GM11168 (cell line): Measurements from ENCODE around the gene SLC28A2.
"Not testable (repeated sequence)": the region's sequence is repeated elsewhere in the genome, so short reads cannot be mapped to it uniquely, and the experiment has no call there.

Source experiments
- in situ Hi-C: fragments of 300-500 bp; cut with MboI; formaldehyde crosslinking; loops from one replicate; pipeline ENCODE4 v1.12.0; 2022; ENCODE audit warnings: low sequenced_read_pairs; ENCODE audit not compliant: unreplicated experiment

Gene SLC28A2, protein sequence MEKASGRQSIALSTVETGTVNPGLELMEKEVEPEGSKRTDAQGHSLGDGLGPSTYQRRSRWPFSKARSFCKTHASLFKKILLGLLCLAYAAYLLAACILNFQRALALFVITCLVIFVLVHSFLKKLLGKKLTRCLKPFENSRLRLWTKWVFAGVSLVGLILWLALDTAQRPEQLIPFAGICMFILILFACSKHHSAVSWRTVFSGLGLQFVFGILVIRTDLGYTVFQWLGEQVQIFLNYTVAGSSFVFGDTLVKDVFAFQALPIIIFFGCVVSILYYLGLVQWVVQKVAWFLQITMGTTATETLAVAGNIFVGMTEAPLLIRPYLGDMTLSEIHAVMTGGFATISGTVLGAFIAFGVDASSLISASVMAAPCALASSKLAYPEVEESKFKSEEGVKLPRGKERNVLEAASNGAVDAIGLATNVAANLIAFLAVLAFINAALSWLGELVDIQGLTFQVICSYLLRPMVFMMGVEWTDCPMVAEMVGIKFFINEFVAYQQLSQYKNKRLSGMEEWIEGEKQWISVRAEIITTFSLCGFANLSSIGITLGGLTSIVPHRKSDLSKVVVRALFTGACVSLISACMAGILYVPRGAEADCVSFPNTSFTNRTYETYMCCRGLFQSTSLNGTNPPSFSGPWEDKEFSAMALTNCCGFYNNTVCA

DNA sequence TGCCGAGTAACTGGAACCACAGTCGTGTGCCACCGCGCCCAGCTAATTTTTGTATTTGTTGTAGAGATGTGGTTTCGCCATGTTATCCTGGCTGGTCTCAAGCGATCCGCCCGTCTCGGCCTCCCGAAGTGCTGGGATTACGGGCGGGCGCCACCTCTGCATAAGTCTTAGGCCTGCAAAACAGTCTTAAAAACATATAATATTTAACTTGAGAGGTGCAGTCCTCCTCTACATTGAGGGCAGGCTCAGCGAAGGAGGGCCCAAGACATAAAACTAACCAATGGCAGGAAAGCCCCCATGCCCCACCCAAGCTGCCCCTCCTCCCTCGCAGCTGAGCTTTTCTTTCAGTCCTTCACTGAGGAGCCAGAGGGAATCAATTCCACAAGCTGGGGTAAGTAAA is at the start of gene SLC28A2:
Gene SLC28A2 (plus strand): TSS at position 347 of the 400 bp plus-strand sequence. CDS start 982 bp downstream, outside the sequence.
- in situ Hi-C loops = no loop called here

DNA sequence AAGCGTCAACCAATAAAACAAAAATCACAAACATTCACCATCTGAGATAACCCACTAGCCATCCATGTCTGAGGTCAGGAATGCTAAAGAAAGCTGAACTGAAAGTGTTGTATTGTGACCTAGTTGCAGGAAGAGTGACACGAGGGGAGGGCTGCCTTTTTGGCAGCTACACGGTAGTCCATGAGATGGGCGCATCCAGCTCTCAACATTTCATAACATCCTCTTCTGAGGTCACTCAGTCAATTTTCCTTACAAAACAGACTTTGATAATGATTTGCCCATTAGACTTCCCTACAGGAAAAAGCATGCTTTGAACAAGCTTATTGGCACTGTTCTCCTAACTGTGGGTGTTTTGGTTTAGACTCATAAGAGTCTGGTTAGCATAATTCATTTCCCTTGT is 48.9 kb upstream of the SLC28A2 start:
- in situ Hi-C loops = no loop called here

DNA sequence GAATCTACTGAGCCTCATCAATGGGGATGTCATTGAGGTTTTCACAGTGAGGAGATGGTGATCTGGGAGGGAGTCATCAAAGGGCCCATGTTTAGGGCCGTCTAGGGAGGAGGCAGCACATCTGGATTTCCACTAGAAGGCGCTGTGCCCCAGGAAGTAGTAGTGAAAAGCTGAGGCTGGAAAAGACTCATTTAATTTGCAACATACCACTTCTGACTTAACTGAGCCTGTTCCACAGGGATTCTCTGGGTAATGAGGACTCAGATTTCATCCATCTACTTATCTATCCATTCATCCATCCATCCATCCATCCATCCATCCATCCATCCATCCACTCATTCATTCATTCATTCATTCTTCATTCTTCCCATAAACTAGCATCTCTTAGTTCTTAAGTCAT is 46.8 kb upstream of the SLC28A2 start:
- in situ Hi-C loops = loop anchor here (5.0 kb wide), 1 partner anchor 187 kb away; no protein-coding TSS in a partner anchor

DNA sequence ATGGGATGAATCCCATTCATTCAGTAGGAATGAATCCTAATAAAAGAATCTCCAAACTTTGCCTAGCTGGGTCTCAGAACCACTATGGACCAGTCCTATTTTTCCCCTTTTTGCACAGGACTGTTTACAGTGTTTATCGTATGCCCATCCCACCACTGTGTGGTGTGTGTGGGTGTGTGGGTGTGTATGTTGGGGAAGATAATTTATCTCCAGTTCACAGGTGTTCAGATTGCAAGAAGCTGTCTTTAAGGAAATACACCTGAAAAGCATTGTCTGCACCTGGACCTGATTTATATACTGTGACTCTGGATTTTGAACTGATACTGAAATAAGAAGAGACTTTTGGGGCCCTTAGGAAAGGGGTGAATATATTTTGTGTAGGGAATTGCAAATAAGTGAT is 39.5 kb upstream of the SLC28A2 start:
- in situ Hi-C loops = no loop called here

DNA sequence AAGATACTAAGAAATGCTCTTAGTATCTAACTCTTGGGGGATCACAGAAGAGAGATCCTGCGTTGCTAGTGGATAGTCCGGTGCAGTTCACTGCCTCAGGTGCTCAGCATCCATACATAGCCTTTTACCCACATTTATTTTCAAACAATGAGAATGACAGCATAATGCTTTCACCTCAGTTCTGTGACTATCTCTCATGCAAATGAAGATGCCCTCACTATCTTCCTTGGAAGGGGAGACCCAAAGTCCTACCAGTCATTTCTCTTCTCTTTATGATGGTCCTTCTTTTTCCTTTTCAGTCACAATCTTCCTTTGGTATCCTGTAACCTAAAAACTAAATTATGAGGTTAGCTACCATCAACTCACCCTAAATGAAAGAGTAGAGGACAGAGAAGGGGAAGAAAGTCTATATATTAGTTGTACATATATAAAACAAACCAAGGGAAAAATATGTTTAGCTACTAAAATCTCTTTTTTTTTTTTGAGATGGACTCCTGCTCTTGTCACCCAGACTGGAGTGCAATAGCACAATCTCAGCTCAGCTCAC is 30.9 kb upstream of the SLC28A2 start:
- in situ Hi-C loops = no loop called here

DNA sequence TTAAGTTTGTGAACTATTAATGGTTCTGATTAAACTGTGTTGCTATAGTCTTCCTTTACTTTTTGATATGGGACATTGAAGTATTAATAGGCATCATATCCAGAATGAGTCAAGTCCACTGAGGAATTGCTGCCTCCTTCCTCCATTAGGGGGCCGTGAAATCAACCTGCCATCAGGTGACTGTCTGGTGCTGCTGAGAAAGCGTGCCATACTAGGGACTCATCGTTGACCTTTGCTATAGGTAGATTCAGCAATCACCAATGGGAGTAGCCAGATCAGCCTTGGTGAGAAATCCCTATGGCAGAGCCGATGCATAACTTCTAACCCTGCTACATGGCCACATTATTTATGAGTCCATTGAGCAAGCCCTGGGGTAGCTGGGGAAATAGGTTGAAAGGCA is 30.1 kb upstream of the SLC28A2 start:
- in situ Hi-C loops = no loop called here

DNA sequence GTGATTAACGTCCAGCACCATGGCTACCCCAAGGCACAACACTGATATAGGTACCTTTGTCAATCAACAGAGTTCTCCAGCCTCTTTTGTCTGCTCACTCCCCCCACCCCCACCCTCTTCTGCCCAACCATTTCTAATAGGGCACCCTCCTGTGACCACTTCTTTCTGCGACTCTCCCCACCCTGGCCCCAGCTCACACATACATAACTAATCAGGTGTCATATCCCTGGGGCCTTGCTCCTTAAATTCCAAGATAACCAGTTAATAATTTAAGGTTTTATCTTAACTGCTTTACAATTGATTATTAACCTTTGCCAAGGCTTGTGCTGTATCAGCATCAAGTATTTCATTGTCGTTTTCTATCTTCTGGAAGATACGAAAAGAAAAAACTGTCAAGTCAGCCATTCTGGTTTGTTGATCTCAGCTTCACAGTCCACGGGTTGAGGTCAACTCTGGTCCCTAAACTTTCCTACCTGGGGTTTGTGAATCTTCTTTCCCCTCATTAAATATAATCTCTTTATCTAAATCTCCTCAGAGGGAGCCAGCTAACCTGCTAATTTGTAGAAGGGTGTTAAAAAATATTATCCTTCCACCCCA is 27.3 kb upstream of the SLC28A2 start:
- in situ Hi-C loops = no loop called here

DNA sequence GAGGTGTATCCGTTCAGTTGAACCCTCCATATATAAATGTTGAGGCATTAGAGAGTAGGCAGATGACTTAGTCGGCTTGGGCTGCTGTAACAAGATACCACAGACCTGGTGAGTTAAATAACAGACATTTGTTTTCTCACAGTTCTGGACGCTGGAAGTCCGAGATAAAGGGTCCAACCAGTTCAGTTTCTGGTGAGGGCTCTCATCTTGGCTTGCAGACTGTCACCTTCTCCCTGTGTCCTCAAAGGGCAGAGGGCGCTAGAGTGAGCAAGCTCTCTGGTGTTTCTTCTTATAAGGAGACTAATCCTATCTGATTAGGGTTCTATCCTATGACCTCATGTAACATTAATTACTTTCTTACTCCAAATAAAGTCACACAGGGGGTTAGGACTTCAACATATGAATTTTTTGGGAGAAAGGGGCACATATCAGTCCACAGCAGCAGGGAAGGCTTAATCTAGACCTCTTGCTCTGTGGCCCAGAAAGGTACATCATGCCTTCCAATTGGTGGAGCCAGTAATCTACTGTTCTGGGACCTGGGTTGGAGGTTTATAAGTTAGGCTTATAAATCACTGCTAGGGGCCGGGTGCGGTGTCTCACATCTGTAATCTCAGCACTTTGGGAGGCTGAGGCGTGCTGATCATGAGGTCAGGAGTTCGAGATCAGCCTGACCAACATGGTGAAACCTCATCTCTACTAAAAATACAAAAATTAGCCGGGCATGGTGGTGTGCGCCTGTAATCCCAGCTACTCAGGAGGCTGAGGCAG is 26.3 kb upstream of the SLC28A2 start:
- in situ Hi-C loops = no loop called here

DNA sequence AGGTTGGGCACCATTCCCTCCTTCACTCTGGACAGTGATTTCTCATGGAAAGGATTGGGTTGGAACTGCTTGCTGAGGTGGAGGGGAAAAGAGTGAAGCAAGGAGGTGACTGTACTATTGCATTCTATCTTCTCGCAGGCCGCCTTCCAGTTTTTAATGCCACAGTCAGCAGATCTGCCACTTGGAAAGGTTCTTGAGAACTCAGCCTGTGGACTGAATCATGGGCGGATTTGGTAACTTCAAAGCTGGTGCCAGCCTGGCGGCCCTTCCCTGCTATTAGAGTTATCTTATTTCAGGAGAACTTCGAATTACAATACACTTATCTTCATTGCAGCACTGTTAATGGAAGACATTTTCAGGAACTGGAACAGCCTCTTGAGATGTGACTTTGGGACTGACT is 23.1 kb upstream of the SLC28A2 start:
- in situ Hi-C loops = no loop called here

DNA sequence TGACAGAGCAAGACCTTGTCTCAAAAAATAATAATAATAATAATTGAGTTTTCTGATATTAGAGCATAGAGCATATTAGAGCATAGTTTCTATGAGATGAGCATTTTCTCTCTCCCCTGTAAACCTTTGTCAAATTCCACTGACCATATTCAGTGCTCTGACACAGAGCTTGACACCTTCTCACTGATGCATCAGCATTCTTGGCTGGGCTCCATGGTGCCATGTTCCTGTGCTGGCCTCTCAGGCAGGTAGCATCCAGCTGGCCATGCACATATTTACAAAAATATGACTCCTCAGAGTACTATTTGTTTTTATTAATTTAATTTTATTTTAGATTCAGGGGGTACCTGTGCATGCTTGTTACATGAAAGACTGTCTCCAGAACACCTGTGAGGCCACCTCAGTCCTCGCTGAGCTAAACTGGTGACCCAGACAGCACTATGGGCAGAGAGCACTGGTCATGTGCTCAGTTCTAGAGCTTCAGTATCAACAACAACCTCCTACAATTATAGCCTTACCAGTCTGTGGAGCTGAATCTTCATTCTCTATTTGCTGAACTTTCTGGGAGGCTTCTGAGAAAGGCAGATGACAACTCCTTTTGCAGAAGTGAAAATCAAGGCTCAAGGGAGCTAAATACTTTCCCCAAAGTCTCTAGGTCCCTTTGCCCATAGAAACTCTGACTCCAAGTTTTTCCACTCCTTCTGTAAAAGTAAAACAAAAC is 21.6 kb upstream of the SLC28A2 start:
- in situ Hi-C loops = no loop called here

DNA sequence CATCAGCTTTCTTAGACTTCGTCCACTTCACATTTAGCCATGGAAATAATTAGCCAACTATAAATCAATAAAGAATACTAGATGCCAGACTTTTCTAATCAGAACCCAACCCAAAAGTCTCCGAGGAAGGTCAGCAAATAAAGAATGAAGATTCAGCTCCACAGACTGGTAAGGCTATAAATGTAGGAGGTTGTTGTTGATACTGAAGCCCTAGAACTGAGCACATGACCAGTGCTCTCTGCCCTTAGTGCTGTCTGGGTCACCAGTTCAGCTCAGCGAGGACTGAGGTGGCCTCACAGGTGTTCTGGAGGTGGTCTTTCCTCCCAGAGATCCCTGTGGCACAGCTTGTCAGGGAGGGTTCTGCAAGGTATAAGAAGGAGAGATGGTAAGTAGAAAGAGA is 20.9 kb upstream of the SLC28A2 start:
- in situ Hi-C loops = no loop called here

DNA sequence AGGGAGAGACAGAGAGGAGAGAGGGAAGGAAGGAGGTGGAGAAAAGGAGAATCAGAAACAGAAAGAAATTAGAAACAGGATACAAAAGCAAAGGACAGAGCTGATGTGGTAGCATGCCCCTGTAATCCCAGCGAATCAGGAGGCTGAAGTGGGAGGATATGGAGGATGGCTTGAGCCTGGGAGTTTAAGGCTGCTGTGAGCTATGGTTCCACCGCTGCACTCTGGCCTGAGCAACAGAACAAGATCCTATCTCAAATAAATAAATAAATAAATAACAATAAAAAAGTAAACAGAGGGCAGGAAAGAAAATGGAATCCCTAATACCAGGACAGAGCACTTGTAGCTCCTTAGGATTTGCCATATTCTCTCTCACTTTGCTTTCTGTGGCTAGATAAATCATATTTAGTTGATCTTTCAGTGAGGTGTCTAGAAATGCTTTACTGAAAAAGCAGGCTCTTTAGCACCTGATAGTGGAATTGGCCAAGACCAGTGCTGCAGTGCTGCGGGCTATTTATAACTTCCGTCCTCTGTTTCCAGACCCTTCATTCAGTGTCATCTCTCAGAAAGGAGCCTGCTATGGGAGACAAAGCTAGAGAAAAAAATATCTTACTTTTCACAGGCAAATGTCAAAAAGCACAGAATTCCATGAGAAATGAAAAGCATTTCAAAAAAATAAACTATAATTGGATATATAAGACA is 20.0 kb upstream of the SLC28A2 start:
- in situ Hi-C loops = no loop called here

DNA sequence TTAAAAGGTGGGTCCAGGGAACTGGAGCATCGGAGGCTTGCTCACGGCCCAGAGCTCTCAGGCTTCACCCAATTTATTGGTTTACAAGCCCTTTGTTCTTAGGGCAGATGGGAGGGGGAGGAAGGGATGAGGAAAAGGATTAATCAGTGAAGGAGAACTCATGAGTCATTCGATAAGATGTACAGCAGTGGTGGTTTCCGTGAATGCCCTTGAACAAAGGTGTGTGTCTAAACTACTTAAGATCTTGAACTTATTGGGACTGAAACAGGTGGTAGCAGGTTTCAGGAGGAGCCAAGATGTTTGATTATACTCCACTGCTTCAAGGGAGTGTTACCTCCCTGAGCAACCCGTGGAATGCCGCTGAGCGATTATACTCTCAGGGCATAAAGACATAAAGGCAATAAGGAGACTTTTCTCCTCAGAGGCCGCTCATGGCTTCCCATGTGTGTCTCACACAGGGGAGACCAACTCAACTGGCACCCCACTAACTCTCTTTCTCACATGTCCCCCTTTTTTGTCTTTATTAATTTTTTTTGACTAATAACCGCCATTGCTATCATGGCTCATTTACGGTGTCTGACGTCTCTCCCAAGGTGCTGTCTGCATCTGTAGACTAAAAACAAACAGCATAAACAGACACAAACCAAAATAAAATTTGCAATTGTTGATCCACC is 17.3 kb upstream of the SLC28A2 start:
- in situ Hi-C loops = no loop called here

DNA sequence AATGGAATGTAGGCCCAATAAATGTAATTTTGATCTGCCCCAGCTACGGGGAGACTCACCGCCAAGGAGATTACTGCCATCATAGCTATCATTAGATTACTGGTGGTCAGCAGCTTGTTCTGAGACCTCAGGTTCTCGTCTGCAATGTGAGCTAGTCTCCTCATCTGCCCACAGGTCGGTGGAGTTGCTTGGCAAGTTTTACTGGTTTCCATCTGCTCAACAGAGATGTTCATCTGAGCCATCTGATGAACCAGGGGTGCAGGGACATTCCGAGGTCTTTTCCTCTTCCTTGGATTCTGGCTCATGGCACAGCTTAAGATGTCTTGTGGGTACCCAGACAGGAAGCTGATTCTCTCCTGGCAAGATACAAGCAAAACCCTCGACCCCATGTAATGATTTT is 15.2 kb upstream of the SLC28A2 start:
- in situ Hi-C loops = not testable (repeated sequence)

DNA sequence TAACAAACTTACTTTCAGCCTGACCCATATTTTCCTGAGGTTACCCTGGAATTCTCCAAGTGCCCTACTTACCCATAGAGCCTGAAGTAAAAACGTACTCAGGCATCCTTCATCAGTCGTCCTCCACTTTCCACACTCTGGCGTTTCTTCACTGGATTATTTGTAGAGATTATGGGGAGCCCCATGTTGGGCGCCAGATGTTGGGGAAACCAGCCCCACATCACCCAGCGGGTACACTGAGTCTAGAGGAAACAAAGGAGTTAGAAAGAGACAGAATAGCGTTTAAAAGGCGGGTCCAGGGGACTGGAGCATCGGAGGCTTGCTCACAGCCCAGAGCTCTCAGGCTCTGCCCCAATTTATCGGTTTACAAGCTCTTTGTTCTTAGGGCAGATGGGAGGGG is 9.7 kb upstream of the SLC28A2 start:
- in situ Hi-C loops = no loop called here

DNA sequence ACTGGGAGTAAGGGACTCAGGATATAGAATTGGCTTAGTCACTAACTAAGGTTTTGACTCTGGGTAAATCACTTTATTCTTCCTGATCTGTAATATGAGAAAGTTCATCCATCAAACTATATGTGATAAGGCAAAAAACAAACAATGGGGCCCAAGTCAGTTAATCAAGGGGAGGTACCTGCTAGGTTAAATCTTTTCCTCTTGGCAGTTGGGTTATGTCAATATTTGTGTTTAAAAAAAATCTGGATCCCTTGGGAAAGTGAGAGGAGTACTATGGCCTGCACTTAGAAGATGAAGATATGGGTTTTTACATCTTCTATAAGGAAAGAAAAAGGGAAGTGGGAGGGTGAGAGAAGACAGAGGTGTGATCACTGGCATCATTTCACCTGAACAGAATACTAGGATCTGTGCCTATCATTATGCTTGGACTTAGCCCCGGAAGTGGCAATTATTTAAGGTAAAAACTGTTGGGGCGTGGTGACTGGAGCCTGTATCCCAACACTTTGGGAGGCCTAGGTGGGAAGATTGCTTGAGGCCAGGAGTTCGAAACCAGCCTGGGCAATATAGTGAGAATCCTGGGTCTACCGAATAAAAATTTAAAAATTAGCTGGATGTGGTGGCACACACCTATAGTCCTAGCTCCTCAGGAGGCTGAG is 2.8 kb upstream of the SLC28A2 start:
- in situ Hi-C loops = no loop called here

DNA sequence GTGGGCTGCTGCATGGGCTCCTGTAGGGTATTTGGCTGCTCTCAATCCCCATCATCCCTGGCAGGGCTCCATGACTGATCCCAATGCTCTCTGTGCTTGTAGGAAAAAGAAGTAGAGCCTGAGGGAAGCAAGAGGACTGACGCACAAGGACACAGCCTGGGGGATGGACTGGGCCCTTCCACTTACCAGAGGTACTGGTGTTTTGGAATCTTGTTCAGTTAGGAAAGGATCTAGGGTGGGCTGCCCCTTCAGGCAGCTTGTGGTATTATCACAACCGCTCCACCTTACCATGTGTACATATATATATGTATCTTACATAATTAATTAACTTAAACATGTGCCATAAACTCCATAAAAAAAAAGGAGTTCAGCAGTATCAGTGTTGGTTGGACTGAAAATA is 1.3 kb downstream of the SLC28A2 start:
- in situ Hi-C loops = no loop called here

DNA sequence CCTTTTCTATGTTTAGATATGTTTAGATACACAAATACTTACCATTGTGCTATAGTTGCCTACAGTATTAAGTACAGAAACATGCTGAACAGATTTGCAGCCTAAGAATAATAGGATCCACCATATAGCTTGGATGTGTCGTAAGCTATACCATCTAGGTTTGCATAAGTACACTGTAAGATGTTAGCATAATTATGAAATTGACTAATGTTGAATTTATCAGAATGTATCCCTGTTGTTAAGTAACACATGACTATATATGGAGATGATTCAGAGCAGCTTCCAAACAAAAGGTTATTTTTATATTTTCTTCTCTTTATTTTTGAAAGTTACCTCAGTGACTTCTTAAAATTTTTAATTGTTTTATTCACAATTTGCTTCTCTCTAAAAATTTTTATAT is 2.4 kb downstream of the SLC28A2 start:
- in situ Hi-C loops = no loop called here
